ENCODE results near the gene USP20.

USP20 gene

DNA sequence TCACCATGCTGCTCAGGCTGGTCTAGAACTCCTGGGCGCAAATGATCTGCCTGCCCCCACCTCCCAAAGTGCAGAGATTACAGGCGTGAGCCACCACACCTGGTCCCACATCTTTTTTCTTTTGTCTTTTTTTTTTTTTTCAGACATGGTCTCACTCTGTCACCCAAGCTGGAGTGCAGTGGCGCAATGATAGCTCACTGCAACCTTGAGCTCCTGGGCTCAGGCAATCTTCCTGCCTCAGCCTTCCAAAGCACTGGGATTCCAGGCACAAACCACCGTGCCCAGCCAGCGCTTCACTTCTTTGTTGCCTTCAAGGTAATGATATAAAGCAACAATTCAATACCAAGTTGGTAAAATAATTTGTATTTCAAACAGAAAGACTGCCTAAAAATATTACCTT is 78.8 kb downstream of the USP20 start:
- H3K9me2 ChIP-seq (ENCODE audit: low read depth, low read length) = no peaks in the 10 kb centered on the region
- no peaks in the 10 kb centered on the region for H3K27me3 ChIP-seq (ENCODE audit: insufficient read depth, low read length)
- H3F3A ChIP-seq (ENCODE audit: insufficient read depth, low read length) = no peaks in the 10 kb centered on the region
- H3K79me2 ChIP-seq (ENCODE audit: insufficient read depth, low read length) = no peaks in the 10 kb centered on the region
- H2AFZ ChIP-seq (ENCODE audit: low read length) = no peak overlapping the region
- no peak overlapping the region for H3K4me3 ChIP-seq (ENCODE audit: low read depth, low read length, poor library complexity, severe bottlenecking)
- H3K36me3 ChIP-seq (ENCODE audit: insufficient read depth, low read length) = no peaks in the 10 kb centered on the region
- H4K20me1 ChIP-seq (ENCODE audit: insufficient read depth, low read length) = no peaks in the 10 kb centered on the region
- no peak overlapping the region for H3K9ac ChIP-seq (ENCODE audit: low read length)
- TF ChIP-seq EZH2 (IDR thresholded peaks at IDR 0.05; ENCODE audit: borderline replicate concordance, low read length) = no peak
- TF ChIP-seq, protein P1, sequence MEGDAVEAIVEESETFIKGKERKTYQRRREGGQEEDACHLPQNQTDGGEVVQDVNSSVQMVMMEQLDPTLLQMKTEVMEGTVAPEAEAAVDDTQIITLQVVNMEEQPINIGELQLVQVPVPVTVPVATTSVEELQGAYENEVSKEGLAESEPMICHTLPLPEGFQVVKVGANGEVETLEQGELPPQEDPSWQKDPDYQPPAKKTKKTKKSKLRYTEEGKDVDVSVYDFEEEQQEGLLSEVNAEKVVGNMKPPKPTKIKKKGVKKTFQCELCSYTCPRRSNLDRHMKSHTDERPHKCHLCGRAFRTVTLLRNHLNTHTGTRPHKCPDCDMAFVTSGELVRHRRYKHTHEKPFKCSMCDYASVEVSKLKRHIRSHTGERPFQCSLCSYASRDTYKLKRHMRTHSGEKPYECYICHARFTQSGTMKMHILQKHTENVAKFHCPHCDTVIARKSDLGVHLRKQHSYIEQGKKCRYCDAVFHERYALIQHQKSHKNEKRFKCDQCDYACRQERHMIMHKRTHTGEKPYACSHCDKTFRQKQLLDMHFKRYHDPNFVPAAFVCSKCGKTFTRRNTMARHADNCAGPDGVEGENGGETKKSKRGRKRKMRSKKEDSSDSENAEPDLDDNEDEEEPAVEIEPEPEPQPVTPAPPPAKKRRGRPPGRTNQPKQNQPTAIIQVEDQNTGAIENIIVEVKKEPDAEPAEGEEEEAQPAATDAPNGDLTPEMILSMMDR (IDR thresholded peaks at IDR 0.05; ENCODE audit: low read length) = no peak
- no peak overlapping the region for H3K4me2 ChIP-seq (ENCODE audit: low read length)
- H3K27ac ChIP-seq (ENCODE audit: low read depth, low read length, poor library complexity, severe bottlenecking) = no peak overlapping the region
- no peaks in the 10 kb centered on the region for H3K4me1 ChIP-seq (ENCODE audit: insufficient read depth, low read length, severe bottlenecking)
- H3K9me3 ChIP-seq (ENCODE audit: low read length) = no peaks in the 10 kb centered on the region

DNA sequence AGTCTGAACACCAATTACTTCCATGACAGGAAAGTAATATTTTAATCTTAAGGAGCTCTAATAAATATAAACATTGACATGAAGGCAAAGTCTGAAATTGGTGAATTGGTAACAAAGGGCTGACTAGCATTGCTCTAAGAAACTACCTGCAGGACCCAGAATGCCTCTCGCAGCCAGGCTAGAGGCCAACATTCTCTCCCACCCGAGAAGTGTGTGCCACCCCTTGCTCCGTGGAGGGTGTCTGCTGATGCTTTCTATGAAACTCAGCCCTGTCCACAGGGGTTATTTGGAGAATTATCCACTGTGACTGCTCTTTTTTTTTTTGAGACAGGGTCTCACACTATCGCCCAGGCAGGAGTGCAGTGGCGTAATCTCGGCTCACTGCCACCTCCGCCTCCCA is 81.4 kb downstream of the USP20 start:
- no peaks in the 10 kb centered on the region for H3K36me3 ChIP-seq (ENCODE audit: insufficient read depth, low read length)
- no peaks in the 10 kb centered on the region for H3K9me3 ChIP-seq (ENCODE audit: low read length)
- H3K9ac ChIP-seq (ENCODE audit: low read length) = no peak overlapping the region
- H3K4me1 ChIP-seq (ENCODE audit: insufficient read depth, low read length, severe bottlenecking) = no peaks in the 10 kb centered on the region
- no peaks in the 10 kb centered on the region for H3K79me2 ChIP-seq (ENCODE audit: insufficient read depth, low read length)
- H4K20me1 ChIP-seq (ENCODE audit: insufficient read depth, low read length) = no peaks in the 10 kb centered on the region
- no peaks in the 10 kb centered on the region for H3K9me2 ChIP-seq (ENCODE audit: low read depth, low read length)
- no peaks in the 10 kb centered on the region for H3K27me3 ChIP-seq (ENCODE audit: insufficient read depth, low read length)
- no peak overlapping the region for H2AFZ ChIP-seq (ENCODE audit: low read length)
- no peak overlapping the region for H3K27ac ChIP-seq (ENCODE audit: low read depth, low read length, poor library complexity, severe bottlenecking)
- no peak overlapping the region for H3K4me2 ChIP-seq (ENCODE audit: low read length)
- H3K4me3 ChIP-seq (ENCODE audit: low read depth, low read length, poor library complexity, severe bottlenecking) = no peak overlapping the region
- TF ChIP-seq, protein P1 (IDR thresholded peaks at IDR 0.05; ENCODE audit: low read length) = no peak
- no peak for TF ChIP-seq EZH2 (IDR thresholded peaks at IDR 0.05; ENCODE audit: borderline replicate concordance, low read length)
- H3F3A ChIP-seq (ENCODE audit: insufficient read depth, low read length) = no peaks in the 10 kb centered on the region

DNA sequence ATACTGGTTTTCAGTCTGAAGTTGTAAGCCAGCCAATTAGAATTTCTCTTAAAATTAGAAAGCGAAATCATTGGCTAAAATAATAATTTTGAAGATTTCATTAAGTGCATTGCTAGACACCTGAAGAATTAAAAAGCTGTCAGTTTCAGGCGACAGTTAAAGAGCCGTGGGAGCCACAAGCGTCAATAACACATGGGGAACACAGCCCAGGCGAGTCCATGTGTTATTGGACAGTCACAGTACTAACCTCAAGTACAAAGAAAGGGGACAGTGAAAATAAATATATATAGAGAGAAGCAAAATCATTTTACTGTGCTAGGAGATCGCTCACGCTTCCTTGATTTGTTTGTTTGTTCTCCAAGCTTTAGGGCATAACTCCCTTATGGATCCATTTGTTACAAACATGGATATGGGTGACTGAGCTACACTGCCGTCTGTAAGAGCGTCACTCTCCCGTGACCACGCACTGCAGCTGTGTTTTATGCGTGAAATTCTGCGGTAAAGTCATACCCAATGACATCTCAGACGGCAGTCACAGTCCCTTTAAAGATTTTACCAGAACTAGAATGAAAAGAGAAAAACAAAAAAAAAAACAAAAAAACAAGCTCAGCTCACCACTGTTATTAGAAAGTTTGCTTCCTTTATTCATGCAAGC is 83.2 kb downstream of the USP20 start:
- Histone ChIP-seq H3F3A (ENCODE audit: insufficient read depth, low read length) (no peaks in the 10 kb centered on the region), H3K79me2 (ENCODE audit: insufficient read depth, low read length) (no peaks in the 10 kb centered on the region), H3K36me3 (ENCODE audit: insufficient read depth, low read length) (no peaks in the 10 kb centered on the region), H3K27me3 (ENCODE audit: insufficient read depth, low read length) (no peaks in the 10 kb centered on the region), H3K4me2 (ENCODE audit: low read length) (no peak overlapping the region), H3K9me2 (ENCODE audit: low read depth, low read length) (no peaks in the 10 kb centered on the region), H3K27ac (ENCODE audit: low read depth, low read length, poor library complexity, severe bottlenecking) (no peak overlapping the region), H4K20me1 (ENCODE audit: insufficient read depth, low read length) (no peaks in the 10 kb centered on the region), H3K9ac (ENCODE audit: low read length) (no peak overlapping the region), H2AFZ (ENCODE audit: low read length) (no peak overlapping the region), H3K9me3 (ENCODE audit: low read length) (no peaks in the 10 kb centered on the region), H3K4me3 (ENCODE audit: low read depth, low read length, poor library complexity, severe bottlenecking) (no peak overlapping the region), H3K4me1 (ENCODE audit: insufficient read depth, low read length, severe bottlenecking) (no peaks in the 10 kb centered on the region)
- TF ChIP-seq EZH2 (IDR thresholded peaks at IDR 0.05; ENCODE audit: borderline replicate concordance, low read length) = no peak
- TF ChIP-seq, protein P1 (IDR thresholded peaks at IDR 0.05; ENCODE audit: low read length) = no peak

Data from OCI-LY1 (cell line).